WTC11 (cell line): Measurements from ENCODE around the gene PRAC2. TPM values are rescaled to one million over a fixed set of nuclear protein-coding genes. Genes with fewer than 3 reads are reported as not detected.

Experiments used
- ATAC-seq: fragments of 200-7000 bp; cut with Tn5 transposase; 2 replicates; pipeline ENCODE4 v1.10.0; 2021; ENCODE audit warnings: mild to moderate bottlenecking, moderate library complexity
- CTCF ChIA-PET: fragments of 300-600 bp; sonication (Branson Sonifier 250); formaldehyde crosslinking; loops from one replicate; lab custom pipeline; 2021; ENCODE audit warnings: antibody characterized with exemption; lab: Charles Lee
- POLR2A ChIA-PET: fragments of 350-600 bp; sonication (Branson Sonifier 250); formaldehyde crosslinking; loops from one replicate; lab custom pipeline; 2021; ENCODE audit warnings: antibody characterized with exemption; lab: Charles Lee
- DNase-seq: peaks from one replicate; pipeline ENCODE4 v3.0.0; 2021; ENCODE audit warnings: low spot score
- H3K27ac Mint-ChIP-seq: 2 replicates; pipeline ENCODE4 v1.8.0; 2021; ENCODE audit warnings: mixed read lengths
- H3K27me3 Mint-ChIP-seq: 2 replicates; pipeline ENCODE4 v1.8.0; 2021; ENCODE audit warnings: low read depth, mild to moderate bottlenecking, moderate library complexity, mixed read lengths
- H3K36me3 Mint-ChIP-seq: 2 replicates; pipeline ENCODE4 v1.8.0; 2021; ENCODE audit warnings: mixed read lengths
- H3K4me1 Mint-ChIP-seq: 2 replicates; pipeline ENCODE4 v1.8.0; 2022; ENCODE audit warnings: mixed read lengths
- H3K4me3 Mint-ChIP-seq: 2 replicates; pipeline ENCODE4 v1.8.0; 2021; ENCODE audit warnings: mild to moderate bottlenecking, moderate library complexity, mixed read lengths
- H3K9me3 Mint-ChIP-seq: 2 replicates; pipeline ENCODE4 v1.8.0; 2021; ENCODE audit warnings: mixed read lengths
- E2F5 ChIP-seq: sonication (generic); formaldehyde crosslinking; IDR thresholded peaks from 2 replicates; pipeline ENCODE4 v1.8.1; 2022; ENCODE audit warnings: mild to moderate bottlenecking, moderate library complexity, missing genetic modification reagents
- ETV6 ChIP-seq: sonication (generic); formaldehyde crosslinking; IDR thresholded peaks from 2 replicates; pipeline ENCODE4 v1.8.1; 2022; ENCODE audit warnings: mild to moderate bottlenecking, missing genetic modification reagents
- FOXP4 ChIP-seq: sonication (generic); formaldehyde crosslinking; IDR thresholded peaks from 2 replicates; pipeline ENCODE4 v1.8.0; 2022; ENCODE audit warnings: mild to moderate bottlenecking, missing genetic modification reagents
- HMGXB4 ChIP-seq: sonication (generic); formaldehyde crosslinking; IDR thresholded peaks from 2 replicates; pipeline ENCODE4 v1.8.1; 2023; ENCODE audit warnings: mild to moderate bottlenecking, moderate library complexity, missing genetic modification reagents
- RELA ChIP-seq: sonication (generic); formaldehyde crosslinking; IDR thresholded peaks from 2 replicates; pipeline ENCODE4 v1.8.1; 2022; ENCODE audit warnings: missing genetic modification reagents, mild to moderate bottlenecking, borderline replicate concordance
- SP1 ChIP-seq: sonication (generic); formaldehyde crosslinking; conservative IDR thresholded peaks from 2 replicates; pipeline ENCODE4 v1.8.1; 2022; ENCODE audit warnings: missing genetic modification reagents
- TEAD4 ChIP-seq: sonication (generic); formaldehyde crosslinking; IDR thresholded peaks from 2 replicates; pipeline ENCODE4 v1.8.0; 2022; ENCODE audit warnings: mild to moderate bottlenecking, missing genetic modification reagents
- TP53 ChIP-seq: sonication (generic); formaldehyde crosslinking; IDR thresholded peaks from 2 replicates; pipeline ENCODE4 v1.8.1; 2023; ENCODE audit warnings: mild to moderate bottlenecking, missing genetic modification reagents
- ZNF121 ChIP-seq: sonication (generic); formaldehyde crosslinking; IDR thresholded peaks from 2 replicates; pipeline ENCODE4 v1.8.0; 2023; ENCODE audit warnings: missing genetic modification reagents
- total RNA-seq: library from RNA; stranded (reverse); gene quantifications from 3 replicates; pipeline ENCODE4 v1.2.3, GENCODE V29; 2021
- TF ChIP-seq, protein P1 (sequence below): fragments of 250-450 bp; sonication (Bioruptor Pico); IDR thresholded peaks from 2 replicates; pipeline ENCODE4 v2.1.2; 2022; ENCODE audit warnings: mild to moderate bottlenecking, moderate library complexity
- TF ChIP-seq, protein P2 (sequence below): fragments of 200-600 bp; IDR thresholded peaks from 2 replicates; pipeline ENCODE4 v1.8.0; 2022; ENCODE audit warnings: antibody characterized with exemption
- TF ChIP-seq, protein P3 (sequence below): sonication (generic); formaldehyde crosslinking; IDR thresholded peaks from 2 replicates; pipeline ENCODE4 v1.8.0; 2022; ENCODE audit warnings: missing genetic modification reagents
- TF ChIP-seq, protein P4 (sequence below): sonication (generic); formaldehyde crosslinking; conservative IDR thresholded peaks from 2 replicates; pipeline ENCODE4 v1.8.1; 2023; ENCODE audit warnings: mild to moderate bottlenecking, low read depth, missing genetic modification reagents, moderate library complexity
- TF ChIP-seq, protein P5 (sequence below): sonication (generic); formaldehyde crosslinking; IDR thresholded peaks from 2 replicates; pipeline ENCODE4 v1.8.0; 2022; ENCODE audit warnings: mild to moderate bottlenecking, missing genetic modification reagents
- TF ChIP-seq, protein P6 (sequence below): sonication (generic); formaldehyde crosslinking; IDR thresholded peaks from 2 replicates; pipeline ENCODE4 v1.8.0; 2022; ENCODE audit warnings: mild to moderate bottlenecking, missing genetic modification reagents

Gene PRAC2
- total RNA-seq, 1 experiment from 2014 or later: 22.3 TPM

- Mint-ChIP-seq H3K36me3 (no peaks in the 10 kb centered on the region), H3K9me3 (no peaks in the 10 kb centered on the region), H3K4me3 (peak overlapping the region; percentile 64), H3K27ac (no peak overlapping the region), H3K4me1 (peaks cover 7% of the 10 kb centered on the region), H3K27me3 (peaks cover 37% of the 10 kb centered on the region)
- ATAC-seq: peak; percentile 95
- POLR2A ChIA-PET: interaction anchor here (0.6 to 1.6 kb wide), 4 partner anchors 31 to 201 kb away, joined by 3 to 5 read pairs (median 4); no protein-coding TSS in a partner anchor
- TF ChIP-seq, protein P1, sequence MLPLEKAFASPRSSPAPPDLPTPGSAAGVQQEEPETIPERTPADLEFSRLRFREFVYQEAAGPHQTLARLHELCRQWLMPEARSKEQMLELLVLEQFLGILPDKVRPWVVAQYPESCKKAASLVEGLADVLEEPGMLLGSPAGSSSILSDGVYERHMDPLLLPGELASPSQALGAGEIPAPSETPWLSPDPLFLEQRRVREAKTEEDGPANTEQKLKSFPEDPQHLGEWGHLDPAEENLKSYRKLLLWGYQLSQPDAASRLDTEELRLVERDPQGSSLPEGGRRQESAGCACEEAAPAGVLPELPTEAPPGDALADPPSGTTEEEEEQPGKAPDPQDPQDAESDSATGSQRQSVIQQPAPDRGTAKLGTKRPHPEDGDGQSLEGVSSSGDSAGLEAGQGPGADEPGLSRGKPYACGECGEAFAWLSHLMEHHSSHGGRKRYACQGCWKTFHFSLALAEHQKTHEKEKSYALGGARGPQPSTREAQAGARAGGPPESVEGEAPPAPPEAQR (CRISPR knock-in tag): no peak
- TF ChIP-seq, protein P2, sequence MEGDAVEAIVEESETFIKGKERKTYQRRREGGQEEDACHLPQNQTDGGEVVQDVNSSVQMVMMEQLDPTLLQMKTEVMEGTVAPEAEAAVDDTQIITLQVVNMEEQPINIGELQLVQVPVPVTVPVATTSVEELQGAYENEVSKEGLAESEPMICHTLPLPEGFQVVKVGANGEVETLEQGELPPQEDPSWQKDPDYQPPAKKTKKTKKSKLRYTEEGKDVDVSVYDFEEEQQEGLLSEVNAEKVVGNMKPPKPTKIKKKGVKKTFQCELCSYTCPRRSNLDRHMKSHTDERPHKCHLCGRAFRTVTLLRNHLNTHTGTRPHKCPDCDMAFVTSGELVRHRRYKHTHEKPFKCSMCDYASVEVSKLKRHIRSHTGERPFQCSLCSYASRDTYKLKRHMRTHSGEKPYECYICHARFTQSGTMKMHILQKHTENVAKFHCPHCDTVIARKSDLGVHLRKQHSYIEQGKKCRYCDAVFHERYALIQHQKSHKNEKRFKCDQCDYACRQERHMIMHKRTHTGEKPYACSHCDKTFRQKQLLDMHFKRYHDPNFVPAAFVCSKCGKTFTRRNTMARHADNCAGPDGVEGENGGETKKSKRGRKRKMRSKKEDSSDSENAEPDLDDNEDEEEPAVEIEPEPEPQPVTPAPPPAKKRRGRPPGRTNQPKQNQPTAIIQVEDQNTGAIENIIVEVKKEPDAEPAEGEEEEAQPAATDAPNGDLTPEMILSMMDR: peak; percentile 95
- TF ChIP-seq SP1 (CRISPR knock-in tag) (peak; percentile 53; the same call in 1 of the 2 replicates), ZNF121 (peak; percentile 89), HMGXB4 (CRISPR knock-in tag) (peak; percentile 76; the same call in 1 of the 2 replicates)
- TF ChIP-seq, protein P3, sequence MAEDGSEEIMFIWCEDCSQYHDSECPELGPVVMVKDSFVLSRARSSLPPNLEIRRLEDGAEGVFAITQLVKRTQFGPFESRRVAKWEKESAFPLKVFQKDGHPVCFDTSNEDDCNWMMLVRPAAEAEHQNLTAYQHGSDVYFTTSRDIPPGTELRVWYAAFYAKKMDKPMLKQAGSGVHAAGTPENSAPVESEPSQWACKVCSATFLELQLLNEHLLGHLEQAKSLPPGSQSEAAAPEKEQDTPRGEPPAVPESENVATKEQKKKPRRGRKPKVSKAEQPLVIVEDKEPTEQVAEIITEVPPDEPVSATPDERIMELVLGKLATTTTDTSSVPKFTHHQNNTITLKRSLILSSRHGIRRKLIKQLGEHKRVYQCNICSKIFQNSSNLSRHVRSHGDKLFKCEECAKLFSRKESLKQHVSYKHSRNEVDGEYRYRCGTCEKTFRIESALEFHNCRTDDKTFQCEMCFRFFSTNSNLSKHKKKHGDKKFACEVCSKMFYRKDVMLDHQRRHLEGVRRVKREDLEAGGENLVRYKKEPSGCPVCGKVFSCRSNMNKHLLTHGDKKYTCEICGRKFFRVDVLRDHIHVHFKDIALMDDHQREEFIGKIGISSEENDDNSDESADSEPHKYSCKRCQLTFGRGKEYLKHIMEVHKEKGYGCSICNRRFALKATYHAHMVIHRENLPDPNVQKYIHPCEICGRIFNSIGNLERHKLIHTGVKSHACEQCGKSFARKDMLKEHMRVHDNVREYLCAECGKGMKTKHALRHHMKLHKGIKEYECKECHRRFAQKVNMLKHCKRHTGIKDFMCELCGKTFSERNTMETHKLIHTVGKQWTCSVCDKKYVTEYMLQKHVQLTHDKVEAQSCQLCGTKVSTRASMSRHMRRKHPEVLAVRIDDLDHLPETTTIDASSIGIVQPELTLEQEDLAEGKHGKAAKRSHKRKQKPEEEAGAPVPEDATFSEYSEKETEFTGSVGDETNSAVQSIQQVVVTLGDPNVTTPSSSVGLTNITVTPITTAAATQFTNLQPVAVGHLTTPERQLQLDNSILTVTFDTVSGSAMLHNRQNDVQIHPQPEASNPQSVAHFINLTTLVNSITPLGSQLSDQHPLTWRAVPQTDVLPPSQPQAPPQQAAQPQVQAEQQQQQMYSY (CRISPR knock-in tag): 0 out of 2 replicates have a peak, but pooled peaks have one; percentile 35
- DNase-seq: peak; percentile 89
- CTCF ChIA-PET: interaction anchor here (0.5 to 10.5 kb wide), 62 partner anchors 10 to 989 kb away, joined by 3 to 218 read pairs (median 6); partner anchors contain the start of genes ATP5MC1, HOXB13, PRAC1 and PRAC2
Measured at GRCh38 chr17:48678141-48678971, 44.6 kb upstream of the PRAC2 start.

DNA sequence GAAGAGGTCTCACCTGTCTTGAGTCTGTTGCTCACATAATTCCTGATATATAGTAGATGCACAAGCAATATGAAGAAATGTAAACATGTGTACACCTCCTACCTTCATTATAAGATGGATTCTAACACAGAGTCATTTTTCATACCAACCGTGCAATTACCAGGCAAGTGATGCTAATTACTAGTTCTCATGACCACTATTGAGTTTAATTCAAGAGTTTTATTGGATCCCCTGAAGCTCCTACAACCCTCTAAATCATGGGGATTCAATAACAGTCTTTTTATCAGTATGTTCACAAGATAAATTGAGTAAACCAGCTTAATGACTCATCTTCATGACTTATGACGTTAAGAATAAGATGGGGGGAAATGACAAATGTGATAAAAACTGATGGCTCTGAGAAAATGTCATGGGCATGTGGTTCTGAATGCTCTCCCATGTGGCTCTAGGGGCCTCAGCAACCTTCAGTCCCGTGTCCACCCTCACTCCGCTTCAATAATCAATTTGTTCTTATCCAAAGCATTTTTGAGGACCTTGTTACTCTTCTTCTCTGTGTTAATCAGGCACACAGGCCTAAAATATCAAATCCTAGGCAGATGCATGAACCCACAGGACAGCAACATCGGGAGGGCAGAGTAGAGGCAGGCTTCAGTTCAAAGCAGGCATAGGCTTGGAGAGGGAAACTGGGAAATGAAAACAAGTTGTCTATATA, 43.4 kb upstream of the PRAC2 start:
- Mint-ChIP-seq H3K4me1 (peaks cover 7% of the 10 kb centered on the region), H3K27ac (no peak overlapping the region), H3K36me3 (no peaks in the 10 kb centered on the region), H3K9me3 (no peaks in the 10 kb centered on the region), H3K27me3 (peaks cover 34% of the 10 kb centered on the region), H3K4me3 (no peak overlapping the region)
- ChIA-PET CTCF (interaction anchor here (1.1 to 10.5 kb wide), 23 partner anchors 8 to 213 kb away, joined by 3 to 218 read pairs (median 22); partner anchors contain the start of genes ATP5MC1, HOXB13, PRAC1 and PRAC2), POLR2A (interaction anchor here (1.6 kb wide), 1 partner anchor 111 kb away, joined by 5 read pairs; no protein-coding TSS in a partner anchor)
- ATAC-seq (no peak), DNase-seq (no peak)
- TF ChIP-seq E2F5 (CRISPR knock-in tag): no peak
- TF ChIP-seq FOXP4 (CRISPR knock-in tag): no peak
- TF ChIP-seq, protein P4, sequence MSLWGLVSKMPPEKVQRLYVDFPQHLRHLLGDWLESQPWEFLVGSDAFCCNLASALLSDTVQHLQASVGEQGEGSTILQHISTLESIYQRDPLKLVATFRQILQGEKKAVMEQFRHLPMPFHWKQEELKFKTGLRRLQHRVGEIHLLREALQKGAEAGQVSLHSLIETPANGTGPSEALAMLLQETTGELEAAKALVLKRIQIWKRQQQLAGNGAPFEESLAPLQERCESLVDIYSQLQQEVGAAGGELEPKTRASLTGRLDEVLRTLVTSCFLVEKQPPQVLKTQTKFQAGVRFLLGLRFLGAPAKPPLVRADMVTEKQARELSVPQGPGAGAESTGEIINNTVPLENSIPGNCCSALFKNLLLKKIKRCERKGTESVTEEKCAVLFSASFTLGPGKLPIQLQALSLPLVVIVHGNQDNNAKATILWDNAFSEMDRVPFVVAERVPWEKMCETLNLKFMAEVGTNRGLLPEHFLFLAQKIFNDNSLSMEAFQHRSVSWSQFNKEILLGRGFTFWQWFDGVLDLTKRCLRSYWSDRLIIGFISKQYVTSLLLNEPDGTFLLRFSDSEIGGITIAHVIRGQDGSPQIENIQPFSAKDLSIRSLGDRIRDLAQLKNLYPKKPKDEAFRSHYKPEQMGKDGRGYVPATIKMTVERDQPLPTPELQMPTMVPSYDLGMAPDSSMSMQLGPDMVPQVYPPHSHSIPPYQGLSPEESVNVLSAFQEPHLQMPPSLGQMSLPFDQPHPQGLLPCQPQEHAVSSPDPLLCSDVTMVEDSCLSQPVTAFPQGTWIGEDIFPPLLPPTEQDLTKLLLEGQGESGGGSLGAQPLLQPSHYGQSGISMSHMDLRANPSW (CRISPR knock-in tag): no peak
- no peak for TF ChIP-seq RELA
- TF ChIP-seq, protein P5, sequence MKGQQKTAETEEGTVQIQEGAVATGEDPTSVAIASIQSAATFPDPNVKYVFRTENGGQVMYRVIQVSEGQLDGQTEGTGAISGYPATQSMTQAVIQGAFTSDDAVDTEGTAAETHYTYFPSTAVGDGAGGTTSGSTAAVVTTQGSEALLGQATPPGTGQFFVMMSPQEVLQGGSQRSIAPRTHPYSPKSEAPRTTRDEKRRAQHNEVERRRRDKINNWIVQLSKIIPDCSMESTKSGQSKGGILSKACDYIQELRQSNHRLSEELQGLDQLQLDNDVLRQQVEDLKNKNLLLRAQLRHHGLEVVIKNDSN: no peak
- TF ChIP-seq TP53 (CRISPR knock-in tag): no peak
- TF ChIP-seq ETV6: no peak
- TF ChIP-seq, protein P6, sequence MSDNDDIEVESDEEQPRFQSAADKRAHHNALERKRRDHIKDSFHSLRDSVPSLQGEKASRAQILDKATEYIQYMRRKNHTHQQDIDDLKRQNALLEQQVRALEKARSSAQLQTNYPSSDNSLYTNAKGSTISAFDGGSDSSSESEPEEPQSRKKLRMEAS (CRISPR knock-in tag): no peak
- no peak for TF ChIP-seq TEAD4 (CRISPR knock-in tag)
- TF ChIP-seq SP1 (CRISPR knock-in tag): no peak
